Neural crest cell (in vitro differentiated cells): ENCODE measurements around the gene DLGAP4. TPM values are rescaled to one million over a fixed set of nuclear protein-coding genes. Genes with fewer than 3 reads are reported as not detected.

ENCODE experiments used
- DNase-seq: peaks from one replicate; pipeline ENCODE4 v3.0.0; 2021; ENCODE audit warnings: low read depth, mixed read lengths, low spot score
- H3K27ac Mint-ChIP-seq: one replicate; pipeline ENCODE4 v1.8.0; 2021; ENCODE audit warnings: mild to moderate bottlenecking, mixed read lengths; ENCODE audit not compliant: unreplicated experiment
- H3K27me3 Mint-ChIP-seq: 2 replicates; pipeline ENCODE4 v1.8.0; 2021; ENCODE audit warnings: low read depth, mild to moderate bottlenecking, mixed read lengths
- H3K36me3 Mint-ChIP-seq: 2 replicates; pipeline ENCODE4 v1.8.0; 2021; ENCODE audit warnings: low read depth, mild to moderate bottlenecking, mixed read lengths
- H3K4me1 Mint-ChIP-seq: 2 replicates; pipeline ENCODE4 v1.8.0; 2021; ENCODE audit warnings: mixed read lengths
- H3K4me3 Mint-ChIP-seq: one replicate; pipeline ENCODE4 v1.8.0; 2021; ENCODE audit warnings: mild to moderate bottlenecking, mixed read lengths
- H3K9me3 Mint-ChIP-seq: 2 replicates; pipeline ENCODE4 v1.8.0; 2021; ENCODE audit warnings: mixed read lengths
- total RNA-seq: library from RNA; stranded (reverse); gene quantifications from 2 replicates; pipeline ENCODE4 v1.2.1, GENCODE V29; 2021
- TF ChIP-seq, protein P1 (sequence below): fragments of 200-600 bp; sonication (generic); conservative IDR thresholded peaks from 2 replicates; pipeline ENCODE4 v1.5.0; 2021; ENCODE audit warnings: antibody characterized with exemption, mild to moderate bottlenecking

The DLGAP4 gene
- total RNA-seq, 1 donor from 2014 or later: 95.6 TPM

DNA sequence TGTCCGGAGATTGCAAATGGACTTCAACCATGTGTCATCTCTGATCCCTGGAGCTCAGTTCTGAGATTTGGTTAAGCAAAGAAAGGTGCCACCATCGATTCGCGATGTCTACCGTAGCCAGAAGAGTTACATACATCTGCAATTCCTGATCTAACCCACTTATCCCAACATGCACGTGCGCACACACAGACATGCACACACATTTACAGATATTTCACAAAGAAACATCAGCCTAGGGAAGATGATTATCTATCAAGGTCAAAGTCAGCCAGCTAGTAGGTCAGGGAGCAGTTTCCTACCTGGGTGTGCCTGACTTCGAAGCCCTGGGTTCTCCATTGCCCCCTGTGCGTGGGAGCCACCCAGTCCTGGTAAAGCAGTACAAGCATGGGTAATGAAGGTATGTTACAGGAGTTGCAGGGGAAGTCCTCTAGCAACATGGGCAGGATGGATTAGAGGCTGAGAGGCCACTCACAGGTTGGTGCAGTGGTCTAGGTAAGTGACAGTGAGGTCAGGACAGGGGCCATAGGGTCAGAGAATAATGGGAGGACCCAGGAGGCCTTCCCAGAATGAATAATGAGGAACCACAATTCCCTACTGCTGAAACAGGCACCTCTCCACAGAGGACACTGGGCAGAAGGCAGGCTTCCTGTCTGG is 150.0 kb downstream of the DLGAP4 start:
- Mint-ChIP-seq H3K36me3 (no peaks in the 10 kb centered on the region), H3K9me3 (no peaks in the 10 kb centered on the region), H3K27me3 (peaks cover 2% of the 10 kb centered on the region), H3K27ac (no peak overlapping the region), H3K4me1 (peaks cover 12% of the 10 kb centered on the region), H3K4me3 (no peak overlapping the region)
- TF ChIP-seq, protein P1, sequence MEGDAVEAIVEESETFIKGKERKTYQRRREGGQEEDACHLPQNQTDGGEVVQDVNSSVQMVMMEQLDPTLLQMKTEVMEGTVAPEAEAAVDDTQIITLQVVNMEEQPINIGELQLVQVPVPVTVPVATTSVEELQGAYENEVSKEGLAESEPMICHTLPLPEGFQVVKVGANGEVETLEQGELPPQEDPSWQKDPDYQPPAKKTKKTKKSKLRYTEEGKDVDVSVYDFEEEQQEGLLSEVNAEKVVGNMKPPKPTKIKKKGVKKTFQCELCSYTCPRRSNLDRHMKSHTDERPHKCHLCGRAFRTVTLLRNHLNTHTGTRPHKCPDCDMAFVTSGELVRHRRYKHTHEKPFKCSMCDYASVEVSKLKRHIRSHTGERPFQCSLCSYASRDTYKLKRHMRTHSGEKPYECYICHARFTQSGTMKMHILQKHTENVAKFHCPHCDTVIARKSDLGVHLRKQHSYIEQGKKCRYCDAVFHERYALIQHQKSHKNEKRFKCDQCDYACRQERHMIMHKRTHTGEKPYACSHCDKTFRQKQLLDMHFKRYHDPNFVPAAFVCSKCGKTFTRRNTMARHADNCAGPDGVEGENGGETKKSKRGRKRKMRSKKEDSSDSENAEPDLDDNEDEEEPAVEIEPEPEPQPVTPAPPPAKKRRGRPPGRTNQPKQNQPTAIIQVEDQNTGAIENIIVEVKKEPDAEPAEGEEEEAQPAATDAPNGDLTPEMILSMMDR: no peak
- DNase-seq: no peak

DNA sequence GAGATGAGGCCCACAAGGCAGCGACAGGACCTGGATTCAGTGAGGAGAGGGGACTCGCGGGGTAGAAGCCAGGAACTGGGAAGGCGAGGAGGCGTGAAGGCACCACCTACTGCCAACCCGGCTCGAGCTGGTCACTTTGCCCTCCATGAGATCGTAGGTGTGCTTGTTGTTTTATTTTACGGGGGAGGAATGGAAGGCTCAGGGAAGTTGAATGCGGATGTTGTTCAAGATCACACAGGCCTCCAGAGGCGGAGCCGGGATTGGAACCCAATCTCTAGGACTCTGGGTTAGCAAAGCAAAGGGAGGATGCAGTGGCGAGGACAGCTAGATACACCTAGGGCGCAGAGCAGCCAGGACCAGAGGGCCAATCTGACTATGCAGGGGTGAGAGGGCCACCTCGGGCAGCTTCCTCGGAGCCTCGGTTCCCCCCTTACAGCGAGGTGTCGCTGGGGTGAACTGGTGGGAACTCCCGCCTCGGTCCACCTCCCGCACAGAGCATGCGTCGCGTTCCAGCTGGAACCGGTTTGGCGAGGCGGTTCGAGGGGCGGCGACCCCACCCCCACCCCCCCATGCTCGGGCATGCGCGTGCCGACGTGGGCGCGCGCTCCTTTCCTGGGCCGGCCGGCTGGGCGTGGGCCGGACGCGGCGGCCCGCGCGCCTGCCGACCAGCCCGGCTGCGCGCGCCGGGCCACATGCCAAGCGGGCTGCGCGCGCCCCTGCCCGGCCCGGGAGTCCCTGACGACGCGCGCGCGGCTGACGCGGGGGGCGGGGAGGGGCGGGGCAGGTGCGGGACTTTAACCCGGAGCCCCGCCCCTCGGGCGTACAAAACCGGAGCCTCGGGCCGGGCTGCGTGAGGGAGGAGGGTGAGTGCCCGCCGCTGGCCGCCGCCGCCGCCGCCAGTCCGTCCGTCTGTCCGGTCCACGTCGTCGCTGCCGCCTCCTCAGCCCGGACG is 154.8 kb downstream of the DLGAP4 start:
- peak; percentile 79 for DNase-seq
- Mint-ChIP-seq H3K27ac (no peak overlapping the region), H3K4me1 (peaks cover 37% of the 10 kb centered on the region), H3K36me3 (no peaks in the 10 kb centered on the region), H3K4me3 (peak overlapping the region; percentile 87), H3K9me3 (no peaks in the 10 kb centered on the region), H3K27me3 (no peaks in the 10 kb centered on the region)
- TF ChIP-seq, protein P1: no peak

DNA sequence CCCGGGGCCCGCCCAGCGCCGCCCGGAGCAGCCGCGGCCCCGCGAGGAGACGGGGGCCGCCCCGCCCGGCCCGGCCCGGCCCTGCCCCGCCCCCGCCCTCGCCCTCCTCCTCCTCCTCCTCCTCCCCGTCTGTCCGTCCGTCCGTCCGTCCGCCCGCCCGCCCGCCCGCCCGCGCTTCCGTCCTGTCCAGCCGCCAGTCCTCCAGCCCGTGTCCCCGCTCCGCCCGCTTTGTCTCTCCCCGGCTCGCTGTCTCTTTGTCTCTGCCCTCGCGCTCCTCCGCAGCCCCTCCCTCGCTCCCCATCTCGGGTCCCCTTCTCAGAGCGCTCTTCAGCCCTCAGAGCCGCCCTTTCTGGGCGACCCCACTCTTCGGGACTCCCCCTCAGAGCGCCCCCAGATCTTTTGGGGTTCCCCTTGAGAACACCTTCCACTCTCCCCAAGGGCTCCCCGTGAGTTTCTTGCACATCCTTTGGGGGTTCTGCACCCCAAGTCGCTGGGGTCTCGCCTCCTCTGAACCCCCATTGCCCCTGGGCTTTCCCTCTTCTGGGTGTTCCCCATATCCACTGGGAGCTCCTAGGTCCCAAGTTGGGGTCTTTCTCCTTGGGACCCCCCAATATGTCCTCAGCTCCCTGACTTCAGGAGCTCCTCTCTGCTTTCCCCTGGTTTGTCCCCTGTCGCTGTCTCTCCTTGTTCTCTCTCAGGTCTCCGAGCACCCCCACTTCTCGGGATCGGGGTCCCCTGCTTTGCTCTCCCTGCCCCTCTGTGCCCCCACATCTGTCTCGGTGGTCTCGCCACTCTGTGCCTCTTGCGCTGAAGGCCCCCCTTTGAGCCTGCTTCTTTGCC is 155.7 kb downstream of the DLGAP4 start:
- Mint-ChIP-seq H3K27ac (peak overlapping the region; percentile 94), H3K27me3 (no peaks in the 10 kb centered on the region), H3K4me1 (peaks cover 46% of the 10 kb centered on the region), H3K4me3 (peak overlapping the region; percentile 98), H3K36me3 (no peaks in the 10 kb centered on the region), H3K9me3 (no peaks in the 10 kb centered on the region)
- DNase-seq: peak; percentile 42
- TF ChIP-seq, protein P1: no peak

DNA sequence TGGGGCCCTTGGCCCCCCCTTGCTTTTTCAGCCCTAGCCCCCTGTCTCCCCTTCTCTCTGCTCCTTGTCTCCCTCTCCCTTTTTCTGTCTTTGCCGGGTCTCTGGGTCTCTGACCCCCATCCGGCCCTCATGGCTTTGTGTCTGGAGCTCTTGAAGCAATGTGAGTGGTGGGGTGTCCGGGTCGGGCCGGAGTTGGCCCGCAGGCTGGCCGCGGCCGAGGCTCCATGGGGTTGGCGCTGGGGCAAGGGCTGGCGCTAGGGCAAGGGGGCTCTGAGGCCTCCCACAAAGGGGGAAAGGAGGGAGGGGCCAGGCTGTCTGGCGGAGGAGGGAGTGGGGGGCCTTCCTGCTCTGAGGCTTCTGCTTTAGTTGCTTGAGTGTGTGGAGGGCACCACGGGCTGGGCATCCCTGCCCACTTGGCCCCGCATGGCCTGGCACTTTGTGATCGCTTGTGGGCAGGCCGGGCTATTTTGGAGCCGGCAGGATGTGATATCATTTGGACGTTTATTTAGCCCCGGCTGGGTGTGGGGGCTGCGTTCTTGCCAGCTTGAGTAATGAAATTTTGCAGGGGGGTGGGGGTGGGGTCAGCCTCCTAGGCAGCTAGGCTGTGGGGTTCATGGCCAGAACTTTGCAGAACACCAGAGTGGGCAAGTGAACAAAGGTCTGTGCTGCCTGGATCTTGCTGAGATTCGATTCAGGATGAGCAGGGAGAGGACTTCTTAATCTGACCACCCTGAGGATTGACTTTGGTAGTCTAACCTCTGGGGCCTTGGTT is 156.5 kb downstream of the DLGAP4 start:
- Mint-ChIP-seq H3K36me3 (no peaks in the 10 kb centered on the region), H3K4me3 (peak overlapping the region; percentile 98), H3K9me3 (no peaks in the 10 kb centered on the region), H3K27ac (peak overlapping the region; percentile 94), H3K4me1 (peaks cover 54% of the 10 kb centered on the region), H3K27me3 (no peaks in the 10 kb centered on the region)
- TF ChIP-seq, protein P1: no peak
- DNase-seq: no peak
